Activated T-cell treated with anti-CD3 and anti-CD28 coated beads for 4 hours (primary cell): Measurements from ENCODE around the gene CENPX.

Experiments
- DNase-seq: peaks from one replicate; pipeline ENCODE4 v3.0.0-alpha.2; 2020

The CENPX gene

DNA sequence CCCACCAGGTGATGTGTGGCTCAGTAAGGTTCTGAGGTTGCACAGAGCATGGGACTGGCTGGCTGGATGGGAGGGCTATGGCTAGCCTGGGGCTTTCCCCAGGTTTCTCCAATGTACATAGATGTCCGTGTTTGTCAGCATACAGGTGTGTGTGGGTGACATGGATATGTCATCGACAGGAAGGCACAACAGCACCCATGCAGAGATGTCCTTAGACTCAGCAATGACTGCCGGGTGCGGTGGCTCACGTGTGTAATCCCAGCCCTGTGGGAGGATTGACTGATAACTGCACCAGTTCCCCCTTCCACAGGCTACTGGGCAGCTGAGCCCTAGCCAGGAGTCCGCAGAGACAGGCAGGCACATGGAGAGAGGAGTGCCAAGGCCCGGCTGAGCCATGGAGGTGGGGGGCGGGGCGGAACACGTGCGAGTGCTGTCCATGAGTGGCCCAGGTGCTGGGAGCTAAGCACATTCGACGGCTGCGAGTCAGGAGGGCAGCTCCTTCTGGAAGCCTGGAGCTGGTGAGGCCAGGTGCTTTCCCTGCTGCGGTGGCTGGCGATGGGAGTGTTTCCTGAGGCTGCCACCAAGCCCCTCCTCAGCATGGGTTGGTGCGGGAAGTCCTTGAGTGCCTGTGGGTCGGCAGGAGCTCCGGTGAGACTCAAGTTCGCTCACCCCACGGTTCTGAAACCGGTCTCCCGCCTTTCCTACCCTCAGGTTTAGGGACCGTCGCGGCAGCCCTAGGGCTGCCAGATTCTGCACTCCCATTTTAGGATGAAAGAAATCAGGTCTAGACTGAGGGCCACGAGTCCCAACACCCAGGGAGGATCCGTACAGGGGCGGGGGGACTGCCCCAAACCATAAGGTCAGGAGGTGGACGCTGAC lies 46.1 kb downstream of the CENPX start:
- no peak for DNase-seq

DNA sequence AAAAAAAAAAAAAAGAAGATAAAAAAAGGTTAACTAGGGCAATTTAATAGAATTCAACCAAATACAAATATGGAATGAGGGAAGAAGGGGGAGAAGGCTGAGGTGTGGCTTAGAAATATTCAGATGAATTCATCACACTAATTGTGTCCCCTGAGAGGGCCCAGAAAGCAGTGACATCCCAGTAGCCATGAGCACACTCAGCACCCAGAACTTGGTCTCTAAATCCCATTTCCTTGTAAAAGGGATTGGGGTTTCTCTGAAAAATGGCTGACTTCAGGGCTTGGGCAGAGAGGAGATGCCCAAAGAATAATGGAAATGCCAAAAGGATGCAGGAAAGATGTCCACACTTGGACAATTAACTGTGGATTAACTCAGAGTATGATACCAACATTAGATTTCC lies 49.2 kb downstream of the CENPX start:
- DNase-seq, result no peak

DNA sequence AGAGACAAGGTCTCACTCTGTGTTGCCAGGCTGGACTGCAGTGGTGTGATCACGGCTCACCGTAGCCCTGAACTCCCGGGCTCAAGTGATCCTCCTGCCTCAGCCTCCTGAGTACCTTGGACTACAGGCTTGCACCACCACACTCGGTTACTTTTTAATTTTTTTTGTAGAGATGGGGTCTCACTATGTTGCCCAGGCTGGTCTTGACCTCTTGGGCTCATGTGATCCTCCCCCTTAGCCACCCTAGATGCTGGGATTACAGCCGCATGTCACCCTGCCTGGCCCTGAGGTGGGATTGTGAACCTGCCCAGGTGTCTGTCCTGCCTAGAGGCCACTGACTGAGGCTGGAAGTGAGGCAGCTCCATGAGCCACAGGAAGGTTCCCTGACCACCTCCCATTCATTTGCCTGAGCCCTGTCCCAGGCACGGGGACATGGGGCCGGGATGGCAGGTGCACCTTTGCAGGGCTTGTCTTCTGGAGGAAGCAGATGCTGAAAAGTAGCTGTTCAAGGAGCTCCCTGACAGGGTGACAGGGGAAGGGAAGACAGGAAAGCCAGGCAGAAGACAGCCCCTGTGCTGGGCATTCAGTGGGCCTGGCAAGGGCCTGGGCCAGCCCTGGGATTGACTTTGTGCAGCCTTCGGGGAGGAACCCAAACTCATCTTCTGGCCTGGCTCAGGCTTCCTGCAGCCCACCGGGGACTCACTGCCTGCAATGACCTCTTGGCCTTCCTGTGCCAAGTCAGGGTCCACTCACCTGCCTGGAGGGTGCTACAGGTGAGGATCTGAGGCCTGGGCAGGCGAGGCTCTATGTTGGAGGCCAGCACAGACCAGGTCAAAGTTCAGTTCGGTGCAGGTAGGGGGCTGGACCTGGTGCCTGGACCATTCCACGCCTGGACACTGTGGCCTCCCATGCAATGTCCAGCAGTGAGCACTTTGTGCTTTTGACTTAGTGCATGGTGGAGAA lies 53.5 kb downstream of the CENPX start:
- DNase-seq, result no peak
